Upper lobe of right lung (tissue), 1 donor: ENCODE results near the gene PLSCR2. TPM values are rescaled to one million over a fixed set of nuclear protein-coding genes. Genes with fewer than 3 reads are reported as not detected.
"Not testable (repeated sequence)": the region's sequence is repeated elsewhere in the genome, so short reads cannot be mapped to it uniquely, and the experiment has no call there.

Experiments
- ATAC-seq: fragments of 200-7000 bp; cut with Tn5 transposase; one replicate; pipeline ENCODE4 v1.9.1; 2020; ENCODE audit warnings: mild to moderate bottlenecking, moderate library complexity
- DNase-seq: peaks from one replicate; pipeline ENCODE4 v3.0.0-alpha.2; 2020
- H3K27ac ChIP-seq: fragments of 200-600 bp; one replicate; pipeline ENCODE4 v1.8.0; 2022
- H3K27me3 ChIP-seq: fragments of 200-600 bp; one replicate; pipeline ENCODE4 v1.8.0; 2022; ENCODE audit warnings: mild to moderate bottlenecking
- H3K36me3 ChIP-seq: fragments of 200-600 bp; one replicate; pipeline ENCODE4 v1.8.0; 2022
- H3K4me1 ChIP-seq: fragments of 200-600 bp; one replicate; pipeline ENCODE4 v1.8.0; 2022
- H3K4me3 ChIP-seq: fragments of 200-600 bp; one replicate; pipeline ENCODE4 v1.8.0; 2022; ENCODE audit warnings: mild to moderate bottlenecking
- H3K9me3 ChIP-seq: fragments of 200-600 bp; one replicate; pipeline ENCODE4 v1.8.0; 2022
- CTCF ChIP-seq: fragments of 200-600 bp; IDR thresholded peaks from one replicate; pipeline ENCODE4 v1.8.0; 2022; ENCODE audit warnings: antibody characterized with exemption
- intact Hi-C: fragments of 100-400 bp; cut with DNase I; formaldehyde crosslinking; loops from one replicate; pipeline ENCODE4 v1.11.0; 2022
- total RNA-seq: library from RNA; stranded (reverse); fragmentation: NEBNext Ultra II Directional; extraction: Animal tissue kit (Norgen Biotek cat#: 25700); gene quantifications from one replicate; pipeline ENCODE4 v1.2.1, GENCODE V29; 2021
- donor health status: DM: no; HTN: yes; CAD: no; lungs with severe emphysema.

Gene PLSCR2
- total RNA-seq, 1 donor from 2014 or later = not detected

- DNase-seq (no peak), ATAC-seq (no peak)
- no peak overlapping the region for H3K27ac ChIP-seq
- TF ChIP-seq CTCF = no peak
- H3K36me3 ChIP-seq = no peaks in the 10 kb centered on the region
- H3K4me3 ChIP-seq = no peak overlapping the region
- no peaks in the 10 kb centered on the region for H3K4me1 ChIP-seq
- H3K9me3 ChIP-seq = no peaks in the 10 kb centered on the region
- no peaks in the 10 kb centered on the region for H3K27me3 ChIP-seq
- intact Hi-C loops = no loop called here
Measured at GRCh38 chr3:146449613-146450012, 19.7 kb downstream of the PLSCR2 start.

GRCh38 chr3:146449076-146449475 lies 20.3 kb downstream of the PLSCR2 start:
- intact Hi-C loops = no loop called here
- DNase-seq (no peak), ATAC-seq (no peak)
- no peak for TF ChIP-seq CTCF
- H3K27me3 ChIP-seq = no peaks in the 10 kb centered on the region
- no peak overlapping the region for H3K27ac ChIP-seq
- H3K36me3 ChIP-seq = no peaks in the 10 kb centered on the region
- H3K4me1 ChIP-seq = no peaks in the 10 kb centered on the region
- H3K9me3 ChIP-seq = no peaks in the 10 kb centered on the region
- H3K4me3 ChIP-seq = no peak overlapping the region

- H3K36me3 ChIP-seq = no peaks in the 10 kb centered on the region
- no peak for DNase-seq
- H3K27ac ChIP-seq = no peak overlapping the region
- intact Hi-C loops = no loop called here
- no peaks in the 10 kb centered on the region for H3K4me1 ChIP-seq
- no peaks in the 10 kb centered on the region for H3K9me3 ChIP-seq
- H3K4me3 ChIP-seq = no peak overlapping the region
- H3K27me3 ChIP-seq = no peaks in the 10 kb centered on the region
- TF ChIP-seq CTCF = no peak
- ATAC-seq = no peak
Measured at GRCh38 chr3:146446026-146446425, 23.3 kb downstream of the PLSCR2 start.

GRCh38 chr3:146440310-146440709 lies 29.1 kb downstream of the PLSCR2 start:
- H3K4me3 ChIP-seq, DNase-seq, H3K27me3 ChIP-seq, ATAC-seq, H3K4me1 ChIP-seq, H3K9me3 ChIP-seq, H3K27ac ChIP-seq, H3K36me3 ChIP-seq, intact Hi-C loops: not testable (repeated sequence)

- intact Hi-C loops = no loop called here
- Histone ChIP-seq H3K4me3 (no peak overlapping the region), H3K27me3 (no peaks in the 10 kb centered on the region), H3K36me3 (no peaks in the 10 kb centered on the region), H3K27ac (no peak overlapping the region), H3K4me1 (no peaks in the 10 kb centered on the region), H3K9me3 (no peaks in the 10 kb centered on the region)
- DNase-seq = no peak
- ATAC-seq = no peak
- no peak for TF ChIP-seq CTCF
Measured at GRCh38 chr3:146432066-146432465, 37.3 kb downstream of the PLSCR2 start.

GRCh38 chr3:146431240-146431639 lies 38.1 kb downstream of the PLSCR2 start:
- Histone ChIP-seq H3K27me3 (no peaks in the 10 kb centered on the region), H3K4me3 (no peak overlapping the region), H3K9me3 (no peaks in the 10 kb centered on the region), H3K4me1 (no peaks in the 10 kb centered on the region), H3K27ac (no peak overlapping the region), H3K36me3 (no peaks in the 10 kb centered on the region)
- TF ChIP-seq CTCF = no peak
- DNase-seq (no peak), ATAC-seq (no peak)
- intact Hi-C loops = no loop called here
